HG02588 (cell line): ENCODE results near the gene NF1.

ENCODE experiments used
- ATAC-seq: cut with Tn5 transposase; IDR thresholded peaks from one replicate; pipeline ENCODE4 v1.9.1; 2021; ENCODE audit warnings: mild to moderate bottlenecking, moderate library complexity; ENCODE audit not compliant: unreplicated experiment

Gene NF1

DNA sequence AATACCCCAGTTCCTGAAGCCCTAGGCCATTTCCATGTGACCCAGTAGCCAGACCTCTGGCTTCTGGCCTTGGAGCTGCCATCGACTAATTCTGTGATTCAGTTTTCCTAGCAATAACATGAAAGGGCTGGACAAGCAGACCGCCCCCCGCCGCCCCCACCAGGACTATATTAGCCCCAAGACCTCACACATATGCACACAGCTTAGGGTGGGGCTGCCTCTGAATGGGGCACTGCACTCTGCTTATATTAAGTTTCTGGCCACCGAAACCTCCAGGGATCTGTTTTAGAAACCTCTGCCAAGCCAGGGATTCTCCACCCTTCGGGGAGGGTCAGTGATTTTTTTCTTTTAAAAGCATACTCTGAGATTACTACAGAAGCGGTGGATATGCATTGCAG lies 299.0 kb downstream of the NF1 start:
- ATAC-seq = no peak

DNA sequence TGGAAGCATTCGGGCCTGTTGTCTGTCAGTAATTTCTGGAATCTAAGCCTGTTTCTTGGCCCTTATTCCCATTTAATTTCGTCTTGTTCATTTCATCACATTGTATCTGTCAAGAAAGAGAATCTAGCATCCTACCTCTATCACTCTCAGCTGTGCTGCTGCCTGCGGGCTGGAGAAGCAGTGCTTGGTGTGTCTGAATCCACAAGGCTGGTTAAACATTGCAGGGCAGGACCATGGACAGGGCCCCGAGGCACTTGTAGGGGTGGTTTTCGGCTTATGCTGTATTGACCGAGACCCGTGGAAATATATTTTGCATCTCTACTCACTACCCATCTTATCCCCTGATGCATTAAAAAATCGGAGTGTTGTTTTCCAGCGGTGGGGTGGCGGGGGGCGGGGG lies 299.8 kb downstream of the NF1 start:
- no peak for ATAC-seq

DNA sequence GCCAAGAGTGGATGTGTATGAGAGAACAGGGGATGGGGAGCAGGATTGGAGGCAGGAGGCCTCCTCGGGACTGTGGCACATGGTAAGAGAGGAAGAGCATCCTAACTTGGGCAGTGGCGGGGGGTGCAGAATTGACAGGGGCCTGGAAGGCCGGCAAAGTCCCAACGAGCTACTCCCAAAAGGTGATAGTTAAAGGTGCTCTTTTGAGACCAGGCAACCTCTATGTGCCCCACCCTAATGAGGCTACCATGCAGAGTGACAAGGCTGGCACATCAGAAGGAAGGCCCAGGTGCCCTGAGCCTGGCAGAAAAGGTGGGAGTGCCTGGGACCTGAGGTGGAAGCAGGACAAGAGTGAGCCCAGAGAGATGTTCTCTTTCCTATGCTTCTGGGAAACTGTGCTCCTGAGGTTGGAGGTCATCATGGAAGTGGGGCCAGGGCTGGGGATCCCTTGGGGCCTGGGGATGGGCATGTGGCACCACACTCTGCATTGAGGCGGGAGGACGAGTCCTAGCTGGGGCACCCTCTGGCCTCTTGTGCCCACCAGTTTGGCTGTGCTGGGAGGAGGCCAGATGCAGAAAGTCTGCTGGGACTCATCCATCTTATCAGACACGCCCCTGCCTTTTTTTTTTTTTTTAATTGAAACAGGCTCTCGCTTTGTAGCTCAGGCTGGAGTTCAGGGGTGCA lies 302.6 kb downstream of the NF1 start:
- ATAC-seq = no peak

DNA sequence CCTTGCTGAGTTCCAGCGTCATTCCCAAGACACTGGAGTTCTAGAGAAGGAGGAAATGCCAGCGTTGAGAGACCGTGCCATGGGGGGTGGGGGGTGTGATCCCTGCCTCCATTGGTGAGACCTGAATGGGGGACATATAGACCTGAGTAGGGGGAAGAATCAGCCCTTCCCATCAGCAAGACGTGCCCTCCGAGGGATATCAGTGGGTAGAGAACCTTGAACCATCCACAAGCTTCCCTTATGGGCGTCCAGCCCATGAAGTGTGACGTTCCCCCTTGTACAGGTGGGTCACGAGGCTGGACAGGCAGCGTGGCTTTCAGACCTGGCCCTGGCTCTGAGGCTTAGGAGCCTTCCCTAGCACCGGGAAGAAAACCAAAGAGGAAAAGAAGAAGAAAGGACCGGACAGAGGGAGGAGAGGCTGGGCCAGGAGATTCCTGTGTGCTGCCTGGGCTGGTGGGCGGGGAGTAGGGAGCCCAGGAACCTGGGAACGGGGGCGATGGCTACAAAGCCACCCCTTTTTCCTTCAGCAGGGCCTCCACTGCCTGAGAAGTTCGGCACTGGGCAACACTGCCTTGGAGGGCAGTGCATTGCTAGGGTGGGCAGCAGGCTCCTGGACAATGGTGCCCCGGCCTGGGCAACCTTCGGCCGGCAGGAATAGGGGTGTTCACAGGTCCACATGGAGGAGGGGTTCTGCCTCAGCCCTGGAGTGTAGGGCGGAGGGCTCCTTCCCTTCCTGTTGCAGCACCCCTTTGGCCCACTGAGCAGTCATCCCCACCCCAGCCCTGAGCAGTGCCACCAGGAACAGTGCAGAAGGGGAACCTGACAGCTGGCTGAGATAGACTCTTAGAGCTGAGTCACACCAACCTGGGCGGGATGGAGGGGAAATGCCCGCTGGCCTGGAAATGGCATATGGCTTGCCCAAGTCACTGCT lies 303.9 kb downstream of the NF1 start:
- ATAC-seq = no peak

DNA sequence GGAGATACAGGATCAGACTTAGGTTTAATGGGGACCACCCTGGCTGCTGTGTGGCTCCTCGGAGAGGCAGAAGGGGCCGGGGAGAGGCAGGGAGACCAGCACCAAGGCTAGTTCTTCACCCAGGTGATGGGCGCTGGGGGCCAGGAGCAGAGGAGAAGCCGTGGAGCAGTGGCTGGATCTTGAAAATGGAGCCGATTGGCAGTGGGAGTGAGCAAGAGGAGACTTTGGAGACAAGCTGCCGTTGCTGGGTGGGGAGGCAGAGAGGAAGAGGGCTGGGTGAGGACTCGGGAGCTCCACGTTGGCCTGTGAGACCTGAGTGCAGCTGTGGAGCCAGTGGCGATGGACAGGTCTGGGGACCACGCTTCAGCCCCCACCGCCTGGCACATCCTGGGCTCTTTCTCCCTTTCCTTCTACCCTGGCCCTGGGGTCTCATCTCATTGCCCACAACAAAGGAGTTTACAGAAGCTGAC lies 305.7 kb downstream of the NF1 start:
- no peak for ATAC-seq

DNA sequence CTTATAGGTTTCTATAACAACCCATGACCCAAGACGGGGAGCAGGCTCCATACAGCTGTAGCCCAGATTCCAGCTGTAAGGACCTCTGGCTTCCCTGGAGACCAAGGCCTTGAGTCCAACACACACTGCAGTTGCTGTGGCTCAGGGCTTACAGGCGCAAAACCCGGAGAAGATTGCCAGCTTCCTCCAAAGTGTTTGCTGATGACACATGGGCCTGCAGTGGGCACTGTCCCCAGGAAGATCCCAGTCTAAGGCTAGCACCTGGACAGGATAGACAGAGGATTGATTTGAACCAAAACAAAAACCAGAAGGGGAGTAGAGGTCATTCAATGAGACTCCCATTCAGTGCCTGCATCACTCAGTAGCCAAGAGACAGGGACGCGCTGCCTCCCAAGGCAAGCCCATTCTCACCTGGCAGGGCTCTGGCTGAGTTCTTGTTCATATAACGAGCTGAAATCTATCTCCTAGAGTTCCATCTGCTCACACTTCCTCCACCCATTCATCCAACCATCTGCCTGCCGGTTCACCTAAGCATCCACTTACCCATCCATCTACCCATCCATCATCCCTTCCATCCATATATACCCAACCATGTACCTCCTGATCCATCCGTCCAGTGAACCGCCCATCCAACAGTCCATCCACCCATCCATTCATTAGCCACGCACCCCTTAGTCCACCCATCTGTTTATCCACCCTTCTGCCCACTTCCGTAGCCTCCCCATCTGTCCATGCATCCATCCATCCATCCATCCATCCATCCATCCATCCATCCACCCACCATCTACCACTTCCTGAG lies 306.9 kb downstream of the NF1 start:
- no peak for ATAC-seq

DNA sequence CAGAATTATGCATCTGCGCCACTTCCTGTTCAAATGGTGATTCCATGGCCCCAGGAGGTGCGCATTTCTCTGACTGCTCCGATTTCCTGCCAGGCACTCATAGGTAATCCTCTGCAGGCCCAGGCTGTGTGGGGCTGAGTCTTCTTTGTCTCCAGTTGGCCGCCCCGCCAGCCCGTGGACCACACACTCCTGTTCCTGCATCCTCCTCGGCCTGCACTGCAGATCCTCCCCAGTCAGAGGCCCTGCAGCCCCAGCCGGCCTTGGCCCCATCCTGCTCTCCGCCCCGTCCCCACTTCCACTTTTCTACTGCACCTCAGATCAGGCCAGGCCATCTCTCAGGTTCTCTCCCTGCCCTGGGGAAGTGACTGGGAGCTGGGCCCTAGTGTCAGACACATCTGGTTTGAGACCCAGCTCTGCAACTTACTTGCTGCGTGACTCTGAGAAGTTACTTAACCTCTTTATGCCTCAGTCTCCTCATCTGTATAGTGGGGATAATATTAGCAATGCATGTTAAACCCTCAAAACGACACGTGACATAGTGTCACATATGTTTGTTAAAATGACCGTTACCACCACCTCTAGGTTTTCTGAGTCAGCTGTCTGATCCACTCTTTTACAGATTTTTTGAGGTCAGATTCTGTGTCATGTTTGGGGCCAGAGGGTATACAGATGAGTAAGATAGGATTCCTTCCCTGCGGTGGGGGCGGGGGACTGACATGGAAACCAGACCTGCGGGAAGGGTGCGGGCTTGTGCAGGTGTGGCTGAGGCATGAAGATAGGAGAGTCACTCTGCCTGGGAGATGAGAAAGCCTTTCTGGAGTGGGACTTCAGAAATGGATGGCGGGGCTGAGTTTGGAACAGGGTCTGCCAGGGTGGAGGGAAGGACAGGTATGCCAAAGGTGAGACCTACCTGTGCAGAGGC lies 309.5 kb downstream of the NF1 start:
- no peak for ATAC-seq

DNA sequence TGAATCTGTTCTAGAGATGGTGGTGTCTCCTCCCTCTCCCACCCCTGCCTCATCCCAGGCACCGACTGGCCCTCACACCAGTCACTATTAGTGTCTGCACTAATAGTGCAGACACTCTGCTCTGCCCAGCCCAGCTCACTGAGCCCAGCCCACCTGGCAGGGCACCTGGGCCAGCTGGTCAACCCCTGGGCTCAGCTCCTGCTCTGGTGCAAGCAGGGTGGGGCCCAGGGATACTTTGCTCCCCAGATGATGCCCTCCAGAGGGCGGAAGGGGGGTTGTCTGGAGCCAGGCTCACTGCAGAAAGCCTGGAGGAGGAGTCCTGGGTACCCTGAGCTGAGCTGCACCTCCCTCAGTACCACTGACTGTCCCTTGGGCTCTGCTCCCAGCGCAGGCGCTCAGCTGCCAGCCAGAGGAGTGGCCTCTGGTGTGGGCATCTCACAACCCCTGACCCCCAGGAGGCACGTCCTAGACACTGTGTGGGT lies 311.2 kb downstream of the NF1 start:
- ATAC-seq = no peak

DNA sequence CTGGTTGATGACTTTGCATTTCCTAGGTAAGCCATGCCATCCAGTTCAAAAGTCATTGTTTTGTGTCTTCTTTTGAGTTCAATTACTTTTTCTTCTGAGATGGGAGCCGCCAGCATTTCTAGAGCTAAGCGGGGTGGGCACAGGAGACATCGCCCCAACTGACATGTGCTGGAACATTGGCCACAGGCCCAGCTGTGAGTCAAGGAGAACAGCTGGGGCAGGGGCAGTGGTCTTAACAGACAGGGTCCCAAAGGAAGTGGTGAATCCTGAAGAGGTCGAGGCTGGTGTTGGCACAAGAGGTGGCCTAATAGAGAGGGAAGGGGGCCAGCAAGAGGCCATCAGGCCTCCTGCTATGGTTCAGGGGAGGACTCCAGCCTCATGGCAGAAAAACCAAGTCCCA lies 313.8 kb downstream of the NF1 start:
- ATAC-seq = no peak

DNA sequence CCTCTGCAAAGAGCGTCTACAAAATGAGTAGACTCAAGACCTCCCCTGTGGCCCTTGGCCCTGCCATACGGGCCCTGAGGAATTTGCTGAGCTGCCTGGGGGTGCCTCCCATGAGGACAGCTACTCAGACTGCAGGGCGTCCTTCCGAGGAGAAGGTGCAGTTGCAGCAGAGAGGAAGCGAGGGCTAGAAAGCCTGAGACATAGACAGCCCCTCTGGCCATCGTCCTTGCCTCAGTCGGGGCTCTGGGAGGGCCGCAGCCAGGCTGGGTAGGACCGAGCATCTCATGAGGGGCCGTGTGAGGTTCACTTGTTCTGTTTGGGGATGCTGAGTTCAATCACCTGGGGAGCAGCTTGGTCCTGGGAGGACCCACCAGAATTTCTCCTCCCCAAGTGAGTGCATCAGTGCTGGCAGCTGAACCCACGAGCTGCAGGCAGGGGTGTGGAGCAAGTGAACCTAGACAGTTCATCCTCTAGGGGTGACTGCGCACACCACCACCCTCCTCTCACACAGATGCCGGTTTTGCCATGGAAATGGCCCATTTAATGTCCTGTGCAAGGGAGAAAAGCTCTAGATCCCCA lies 317.0 kb downstream of the NF1 start:
- ATAC-seq = no peak

DNA sequence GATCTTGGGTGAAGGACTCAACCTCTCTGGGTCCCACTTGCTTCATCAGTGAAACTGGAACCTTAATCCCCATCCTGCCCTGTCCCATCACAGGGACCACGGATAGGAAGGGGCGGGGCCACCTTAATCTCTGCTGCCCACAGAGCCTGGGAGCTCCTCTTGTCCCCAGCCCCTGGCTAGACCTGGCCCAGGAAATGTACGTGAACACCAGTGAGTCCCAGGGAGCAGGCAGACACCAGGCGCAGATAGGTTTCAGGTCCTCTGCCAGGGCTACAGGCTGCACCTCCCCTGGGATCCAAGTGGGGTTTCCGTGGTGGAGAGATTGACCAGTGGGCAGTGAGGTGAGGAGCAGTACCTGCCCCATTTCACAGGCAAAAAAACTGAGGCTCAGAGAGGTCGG lies 317.7 kb downstream of the NF1 start:
- ATAC-seq = no peak

DNA sequence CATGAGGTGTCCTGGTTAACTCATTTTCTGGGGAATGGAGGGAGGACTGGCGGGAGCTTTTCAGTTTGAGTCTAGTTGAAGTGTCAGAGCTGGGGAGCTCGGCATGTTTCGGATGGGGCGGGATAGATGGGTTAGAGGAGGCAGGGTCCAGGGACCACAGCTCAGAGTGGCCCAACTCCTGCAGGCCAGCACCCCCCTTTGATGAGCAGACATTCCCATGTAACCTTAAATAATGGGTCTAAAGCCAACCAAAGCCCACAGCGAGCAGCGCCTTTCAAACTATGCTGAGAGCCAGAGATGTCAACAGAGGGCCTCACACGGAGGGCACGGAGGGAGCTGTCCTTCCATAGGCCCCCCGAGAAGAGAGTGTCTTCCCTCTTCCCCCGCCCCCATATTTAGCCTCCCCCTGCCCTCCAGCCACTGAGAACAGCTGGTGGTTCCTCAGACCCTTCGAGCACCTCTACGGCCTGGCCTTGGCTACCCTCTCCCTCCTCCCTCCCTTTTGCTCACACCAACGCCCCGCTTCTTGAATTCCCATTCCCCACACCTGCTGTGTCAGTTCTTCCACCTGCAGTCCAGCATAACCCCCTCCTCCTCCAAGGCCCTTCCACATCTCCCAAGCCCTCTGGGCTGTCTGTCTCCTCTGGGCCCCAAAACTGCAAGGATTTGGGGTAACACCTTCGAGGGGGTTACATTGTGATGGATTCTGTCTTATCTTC lies 318.5 kb downstream of the NF1 start:
- no peak for ATAC-seq

DNA sequence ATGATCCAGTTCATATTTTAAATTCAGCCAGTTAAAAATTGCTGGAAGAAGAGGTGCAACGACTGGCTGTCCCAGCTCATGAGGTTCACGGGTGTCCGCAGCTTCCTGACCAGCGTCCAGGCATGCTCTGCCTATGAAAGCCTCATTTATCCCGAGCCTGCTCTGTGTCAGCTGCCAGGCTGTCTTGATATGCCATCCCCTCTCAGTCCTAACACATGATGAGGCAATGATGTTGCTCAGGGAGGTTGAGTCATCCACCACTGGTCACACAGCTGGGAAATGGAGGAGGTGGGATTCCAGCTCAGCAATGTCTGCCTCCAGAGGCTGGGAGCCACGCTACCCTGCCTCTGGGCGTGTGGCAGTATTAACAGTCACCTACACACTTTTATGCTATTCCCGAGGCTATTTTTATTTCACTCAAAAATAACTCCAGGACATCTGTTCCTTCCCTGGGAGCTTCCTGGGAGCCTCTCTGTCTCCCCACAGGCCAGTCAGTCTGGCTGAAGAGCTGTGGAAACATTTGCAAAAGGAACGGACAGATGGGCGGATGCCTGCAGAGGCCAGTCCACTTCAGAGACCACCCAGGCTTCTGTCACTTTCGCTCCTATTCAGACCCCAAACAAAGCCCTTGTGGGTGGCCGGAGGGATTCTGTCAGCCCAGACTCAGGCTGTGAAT lies 319.2 kb downstream of the NF1 start:
- no peak for ATAC-seq

DNA sequence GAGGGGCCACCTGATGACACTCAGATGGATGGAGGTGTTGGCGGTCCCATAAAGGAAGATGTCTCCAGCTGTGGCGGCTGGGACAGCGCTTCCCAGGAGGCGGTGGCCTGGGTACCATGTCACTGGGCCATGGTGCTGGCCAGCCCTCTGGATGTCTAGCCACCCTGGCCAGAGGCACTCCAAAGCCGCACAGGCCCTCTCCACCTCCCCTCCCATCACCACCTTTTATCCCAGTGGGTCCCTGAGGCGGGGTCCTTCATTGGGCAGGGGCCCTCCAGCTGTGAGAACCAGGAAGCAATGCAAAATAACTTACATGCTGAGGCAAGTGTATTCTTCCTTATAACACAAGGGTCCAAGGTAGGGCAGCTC lies 319.8 kb downstream of the NF1 start:
- ATAC-seq = no peak

DNA sequence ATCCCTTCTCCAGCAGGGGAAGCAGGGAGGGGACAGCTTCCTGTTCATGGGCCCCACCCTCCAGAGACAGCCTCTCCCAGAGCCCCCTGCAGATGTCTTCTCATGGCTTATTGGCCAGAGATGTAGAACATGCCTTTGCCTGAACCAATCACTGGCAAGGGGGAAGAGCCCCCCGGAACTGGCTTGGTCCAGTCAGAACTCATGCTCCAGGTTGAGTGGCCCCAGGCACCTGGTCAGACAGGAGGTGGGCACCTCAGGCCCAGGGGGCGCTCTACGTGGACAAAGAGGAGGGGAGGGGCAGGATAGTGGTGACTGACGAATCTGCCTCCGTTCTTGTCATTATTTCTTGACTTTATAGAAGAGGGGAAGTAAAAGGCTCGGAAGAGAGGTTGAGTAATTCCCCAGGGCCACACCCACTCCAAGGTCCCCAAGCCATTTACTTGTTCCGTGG lies 320.3 kb downstream of the NF1 start:
- no peak for ATAC-seq

DNA sequence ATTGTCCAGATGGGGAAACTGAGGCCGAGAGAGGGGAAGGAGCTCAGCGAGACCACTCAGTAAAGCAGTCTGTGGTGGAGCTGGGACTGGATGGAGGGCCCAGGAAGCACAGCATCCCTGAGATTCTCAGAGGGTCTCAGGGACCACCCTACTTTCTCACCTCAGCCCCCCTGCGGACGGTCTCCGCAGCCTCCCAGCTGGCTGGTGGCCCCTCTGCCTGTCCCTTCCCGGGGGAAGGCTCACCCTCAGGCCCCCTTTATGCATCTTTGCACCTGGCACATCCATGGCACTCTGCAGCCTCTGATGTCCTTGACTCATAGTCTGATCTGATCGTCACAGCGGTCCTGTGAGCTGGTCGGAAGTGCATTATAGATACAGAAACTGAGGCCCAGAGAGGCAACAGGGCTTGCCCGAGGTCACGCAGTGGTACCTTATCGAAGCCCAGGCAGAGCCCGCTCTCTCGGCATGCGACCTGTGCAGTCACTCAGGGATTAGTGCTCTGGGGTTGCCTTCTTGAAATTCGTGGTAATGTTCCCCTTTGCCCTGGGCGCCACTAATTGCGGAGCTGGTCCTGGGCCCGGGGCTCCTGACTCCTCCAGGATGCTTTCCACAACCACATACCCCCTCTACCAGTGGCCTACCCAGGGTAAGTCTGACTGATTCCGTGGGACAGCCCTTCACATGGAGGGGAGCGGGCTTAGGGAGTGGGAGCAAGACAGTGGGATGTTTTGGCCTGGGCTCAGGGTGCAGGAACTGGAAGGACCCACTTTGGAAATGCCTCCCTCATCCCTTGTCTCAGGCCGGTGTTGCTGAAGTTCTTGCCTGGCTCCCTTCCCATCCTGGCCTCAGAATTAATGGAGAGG lies 321.1 kb downstream of the NF1 start:
- no peak for ATAC-seq

DNA sequence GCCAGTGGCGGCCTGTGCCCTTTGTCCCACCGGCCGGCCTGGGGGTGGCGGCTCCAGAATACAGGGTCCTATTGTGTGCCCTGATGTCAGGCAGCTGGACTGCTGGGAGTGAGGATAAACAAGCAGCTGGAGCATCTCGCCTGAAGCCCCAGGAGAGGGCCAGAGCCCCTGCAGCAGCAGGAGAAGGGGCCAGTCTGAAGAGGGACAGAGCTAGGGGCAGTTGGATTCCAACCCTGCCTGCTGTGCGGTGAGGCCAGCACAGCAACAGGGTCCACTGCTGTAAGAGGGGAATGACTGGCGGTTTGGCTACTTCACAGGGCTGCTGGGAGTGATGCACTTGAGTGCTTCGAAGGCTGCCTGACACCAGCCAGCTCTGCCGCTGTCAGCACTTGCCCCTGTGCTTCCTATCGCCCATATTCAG lies 321.7 kb downstream of the NF1 start:
- no peak for ATAC-seq
